Thoracic aorta endothelial cell (primary cell): ENCODE measurements around the gene MTARC1. TPM values are rescaled to one million over a fixed set of nuclear protein-coding genes. Genes with fewer than 3 reads are reported as not detected.

Experiments
- total RNA-seq: library from RNA; depleted of rRNA; stranded (reverse); fragments of >200 nt; gene quantifications from 2 replicates; pipeline ENCODE4 v1.2.3, GENCODE V29; 2012

MTARC1 gene
- 2.5 and 3.4 TPM in 2 replicates for total RNA-seq

GRCh38 chr1:220786337-220787068 lies at the start of gene MTARC1:
TSS of gene MTARC1 (plus strand) at chr1:220786913. CDS start at chr1:220786945, 32 bp downstream.

GRCh38 chr1:220748089-220748934 lies 38.4 kb upstream of the MTARC1 start, which contains the start of gene MTARC2:
TSS of gene MTARC2 (plus strand) at chr1:220748322. CDS start at chr1:220748532, 210 bp downstream.

Other genes with a start within 250 kb of the MTARC1 start
- 23.3 and 25.0 TPM in 2 replicates for gene C1orf115, start 96.5 kb upstream of the MTARC1 start, total RNA-seq
- gene MTARC2, start 38.6 kb upstream of the MTARC1 start, total RNA-seq = 8.1 and 14.1 TPM in 2 replicates
- gene HLX, start 92.5 kb downstream of the MTARC1 start, total RNA-seq = 13.2 and 20.8 TPM in 2 replicates